Measurements from ENCODE around the gene AURKAIP1. TPM values are rescaled to one million over a fixed set of nuclear protein-coding genes. Genes with fewer than 3 reads are reported as not detected.

Gene AURKAIP1
- total and polyA plus RNA-seq, 2 of the 13 experiments (the other 11 are each of a cell fraction or from before 2014, with no cell fraction given) = 69.5 to 175 TPM

- TF ChIP-seq GATA4 (IDR thresholded peaks at IDR 0.05; ENCODE audit: borderline replicate concordance, low read depth) = no peak; the same call in 1 of the 2 replicates
- no peak for TF ChIP-seq HNRNPL (IDR thresholded peaks at IDR 0.05; ENCODE audit: low read depth, low read length)
- 0 out of 2 replicates have a peak, but pooled peaks have one; percentile 53 for TF ChIP-seq MTF2 (CRISPR knock-in tag; IDR thresholded peaks at IDR 0.05; ENCODE audit: borderline replicate concordance)
- no peak for TF ChIP-seq JUN (CRISPR knock-in tag; IDR thresholded peaks at IDR 0.05)
- no peak for TF ChIP-seq ZNF737 (CRISPR knock-in tag; IDR thresholded peaks at IDR 0.05; ENCODE audit: borderline replicate concordance)
- TF ChIP-seq ZNF350 (CRISPR knock-in tag; IDR thresholded peaks at IDR 0.05; ENCODE audit: borderline replicate concordance, low read depth) = peak; percentile 86
- no peak for TF ChIP-seq RFX1 (IDR thresholded peaks at IDR 0.05)
- peak; percentile 81 for TF ChIP-seq ZNF747 (CRISPR knock-in tag; IDR thresholded peaks at IDR 0.05; ENCODE audit: borderline replicate concordance)
- TF ChIP-seq ZFYVE20 (CRISPR knock-in tag; IDR thresholded peaks at IDR 0.05; ENCODE audit: borderline replicate concordance, low read depth) = 0 out of 2 replicates have a peak, but pooled peaks have one; percentile 74
- TF ChIP-seq ZNF496 (CRISPR knock-in tag; IDR thresholded peaks at IDR 0.05; ENCODE audit: insufficient replicate concordance) = no peak
- peak; percentile 42; the same call in 1 of the 2 replicates for TF ChIP-seq ZNF792 (CRISPR knock-in tag; IDR thresholded peaks at IDR 0.05)
- no peak for TF ChIP-seq ZBTB1 (CRISPR knock-in tag; IDR thresholded peaks at IDR 0.05; ENCODE audit: borderline replicate concordance)
- 0 out of 2 replicates have a peak, but pooled peaks have one; percentile 50 for TF ChIP-seq ZNF746 (CRISPR knock-in tag; IDR thresholded peaks at IDR 0.05)
- TF ChIP-seq ZNF317 (CRISPR knock-in tag; IDR thresholded peaks at IDR 0.05) = peak; percentile 27; the same call in 1 of the 2 replicates
- no peak for TF ChIP-seq NPAS2 (CRISPR knock-in tag; IDR thresholded peaks at IDR 0.05; ENCODE audit: borderline replicate concordance)
- peak; percentile 80; the same call in 1 of the 2 replicates for TF ChIP-seq CREBL2 (CRISPR knock-in tag; IDR thresholded peaks at IDR 0.05; ENCODE audit: borderline replicate concordance)
- peak; percentile 89; the same call in 1 of the 2 replicates for TF ChIP-seq ZIK1 (CRISPR knock-in tag; IDR thresholded peaks at IDR 0.05; ENCODE audit: borderline replicate concordance, low read depth)
- TF ChIP-seq ZNF569 (CRISPR knock-in tag; IDR thresholded peaks at IDR 0.05; ENCODE audit: borderline replicate concordance) = no peak
- TF ChIP-seq, protein P1, sequence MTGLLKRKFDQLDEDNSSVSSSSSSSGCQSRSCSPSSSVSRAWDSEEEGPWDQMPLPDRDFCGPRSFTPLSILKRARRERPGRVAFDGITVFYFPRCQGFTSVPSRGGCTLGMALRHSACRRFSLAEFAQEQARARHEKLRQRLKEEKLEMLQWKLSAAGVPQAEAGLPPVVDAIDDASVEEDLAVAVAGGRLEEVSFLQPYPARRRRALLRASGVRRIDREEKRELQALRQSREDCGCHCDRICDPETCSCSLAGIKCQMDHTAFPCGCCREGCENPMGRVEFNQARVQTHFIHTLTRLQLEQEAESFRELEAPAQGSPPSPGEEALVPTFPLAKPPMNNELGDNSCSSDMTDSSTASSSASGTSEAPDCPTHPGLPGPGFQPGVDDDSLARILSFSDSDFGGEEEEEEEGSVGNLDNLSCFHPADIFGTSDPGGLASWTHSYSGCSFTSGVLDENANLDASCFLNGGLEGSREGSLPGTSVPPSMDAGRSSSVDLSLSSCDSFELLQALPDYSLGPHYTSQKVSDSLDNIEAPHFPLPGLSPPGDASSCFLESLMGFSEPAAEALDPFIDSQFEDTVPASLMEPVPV (CRISPR knock-in tag; IDR thresholded peaks at IDR 0.05) = peak; percentile 71; the same call in 1 of the 2 replicates
- no peak for TF ChIP-seq ZBTB34 (CRISPR knock-in tag; IDR thresholded peaks at IDR 0.05)
- TF ChIP-seq, protein P2, sequence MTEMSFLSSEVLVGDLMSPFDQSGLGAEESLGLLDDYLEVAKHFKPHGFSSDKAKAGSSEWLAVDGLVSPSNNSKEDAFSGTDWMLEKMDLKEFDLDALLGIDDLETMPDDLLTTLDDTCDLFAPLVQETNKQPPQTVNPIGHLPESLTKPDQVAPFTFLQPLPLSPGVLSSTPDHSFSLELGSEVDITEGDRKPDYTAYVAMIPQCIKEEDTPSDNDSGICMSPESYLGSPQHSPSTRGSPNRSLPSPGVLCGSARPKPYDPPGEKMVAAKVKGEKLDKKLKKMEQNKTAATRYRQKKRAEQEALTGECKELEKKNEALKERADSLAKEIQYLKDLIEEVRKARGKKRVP (CRISPR knock-in tag; IDR thresholded peaks at IDR 0.05) = peak in 1 of 2 experiments; percentile 57; a peak in 2 of 4 replicates
- TF ChIP-seq ZNF788 (CRISPR knock-in tag; IDR thresholded peaks at IDR 0.05; ENCODE audit: borderline replicate concordance) = peak; percentile 87
- no peak; the same call in 1 of the 2 replicates for TF ChIP-seq ZSCAN21 (CRISPR knock-in tag; IDR thresholded peaks at IDR 0.05; ENCODE audit: borderline replicate concordance)
- TF ChIP-seq PAF1 (CRISPR knock-in tag; IDR thresholded peaks at IDR 0.05) = no peak
Observed at GRCh38 chr1:1406821-1407635, 32.0 kb upstream of the AURKAIP1 start, which contains the start of gene MRPL20 (continued).
